T-helper 2 cell treated with Interferon-gamma antibody and Interleukin-4, amounts not matched to agents 100 ng/mL and 5 ng/mL, for 36 hours (primary cell): Measurements from ENCODE around the gene SYTL5. TPM values are rescaled to one million over a fixed set of nuclear protein-coding genes. Genes with fewer than 3 reads are reported as not detected.
"Not testable (repeated sequence)": the region's sequence is repeated elsewhere in the genome, so short reads cannot be mapped to it uniquely, and the experiment has no call there.

ENCODE experiments used
- intact Hi-C: fragments of 100-400 bp; cut with micrococcal nuclease; formaldehyde crosslinking; loops from one replicate; pipeline ENCODE4 v1.15.1; 2023
- total RNA-seq: library from RNA; stranded (reverse); gene quantifications from 2 replicates; pipeline ENCODE4 v1.2.3, GENCODE V29; 2022

Gene SYTL5
- not detected in 2 replicates for total RNA-seq

GRCh38 chrX:38006291-38006690 lies at the start of gene SYTL5:
Gene SYTL5 (plus strand): TSS chrX:38006553. CDS start chrX:38033890, 27,337 bp downstream.
- intact Hi-C loops = no loop called here

GRCh38 chrX:37958525-37959211 lies 47.7 kb upstream of the SYTL5 start:
- intact Hi-C loops = no loop called here

GRCh38 chrX:37959212-37960021 lies 46.9 kb upstream of the SYTL5 start:
- intact Hi-C loops = no loop called here

GRCh38 chrX:37961118-37961517 lies 45.2 kb upstream of the SYTL5 start:
- intact Hi-C loops = no loop called here

GRCh38 chrX:37967714-37968113 lies 38.6 kb upstream of the SYTL5 start:
- intact Hi-C loops = no loop called here

- intact Hi-C loops = no loop called here
Observed at GRCh38 chrX:37975421-37975820, 30.9 kb upstream of the SYTL5 start.

GRCh38 chrX:37976153-37976552 lies 30.2 kb upstream of the SYTL5 start:
- intact Hi-C loops = no loop called here

- intact Hi-C loops = no loop called here
Observed at GRCh38 chrX:37984880-37985279, 21.5 kb upstream of the SYTL5 start.

GRCh38 chrX:37986893-37987292 lies 19.5 kb upstream of the SYTL5 start:
- intact Hi-C loops = no loop called here

GRCh38 chrX:37989304-37989703 lies 17.0 kb upstream of the SYTL5 start:
- intact Hi-C loops = no loop called here

GRCh38 chrX:37991303-37991702 lies 15.1 kb upstream of the SYTL5 start:
- intact Hi-C loops = not testable (repeated sequence)

- intact Hi-C loops = no loop called here
Observed at GRCh38 chrX:37993176-37993575, 13.2 kb upstream of the SYTL5 start.

- intact Hi-C loops = no loop called here
Observed at GRCh38 chrX:37993837-37994619, 12.3 kb upstream of the SYTL5 start.

- intact Hi-C loops = no loop called here
Observed at GRCh38 chrX:37995428-37995827, 10.9 kb upstream of the SYTL5 start.

- intact Hi-C loops = no loop called here
Observed at GRCh38 chrX:37997096-37997495, 9.3 kb upstream of the SYTL5 start.

GRCh38 chrX:37998586-37999262 lies 7.6 kb upstream of the SYTL5 start:
- intact Hi-C loops = no loop called here

GRCh38 chrX:38000706-38001105 lies 5.6 kb upstream of the SYTL5 start:
- intact Hi-C loops = no loop called here

GRCh38 chrX:38004046-38004445 lies 2.3 kb upstream of the SYTL5 start:
- intact Hi-C loops = no loop called here

GRCh38 chrX:38006778-38007177 lies 425 bp downstream of the SYTL5 start:
- intact Hi-C loops = no loop called here

GRCh38 chrX:38008658-38009057 lies 2.3 kb downstream of the SYTL5 start:
- intact Hi-C loops = no loop called here

- intact Hi-C loops = no loop called here
Observed at GRCh38 chrX:38009641-38010040, 3.3 kb downstream of the SYTL5 start.
